ENCODE data around the gene TAS1R2. TPM values are rescaled to one million over a fixed set of nuclear protein-coding genes. Genes with fewer than 3 reads are reported as not detected.
A peak's percentile ranks its signal among the peaks of the same experiment; 100 is the strongest.

Gene TAS1R2
- total and polyA plus RNA-seq, 2 of the 13 experiments (the other 11 are each of a cell fraction or from before 2014, with no cell fraction given) = not detected

GRCh38 chr1:18883636-18884418 is 24.4 kb upstream of the TAS1R2 start:
- WGBS (ENCODE audit: low lambda C conversion rate) = 82% methylated on average over 11 of the region's 14 CpGs
- no peak overlapping the region for H3K4me2 ChIP-seq (ENCODE audit: low read depth, low read length)
- intact Hi-C loops (cut with micrococcal nuclease; ENCODE audit: unreplicated experiment) (loop anchor here (1.0 to 2.0 kb wide), 2 partner anchors 17 to 29 kb away; no protein-coding TSS in a partner anchor), in situ Hi-C loops (cut with HindIII; ENCODE audit: extremely low pct_ligation_motif_present, low pct_unique_long_range_greater_than_20kb) (no loop called here)
- POLR2A ChIA-PET = interaction anchor here (0.6 to 1.3 kb wide), 3 partner anchors 11 to 19 kb away, joined by 3 to 13 read pairs (median 3); partner anchors contain the start of gene ALDH4A1
- no peaks in the 10 kb centered on the region for H3K9me3 ChIP-seq (ENCODE audit: low read length)
- CTCF ChIA-PET (ENCODE audit: low intra/inter-chr PET ratio, low total read pairs) = interaction anchor here (1.1 to 3.0 kb wide), 6 partner anchors 19 to 212 kb away, joined by 3 to 29 read pairs (median 6); partner anchors contain the start of gene ALDH4A1
- peak; percentile 51 for DNase-seq (ENCODE audit: low spot score)
- peaks cover 58 to 92% of the 10 kb centered on the region in 2 experiments for H3K36me3 ChIP-seq (replicated peaks in 1 of 2; ENCODE audit: control insufficient read depth in 1 of 2, insufficient read depth in 2 of 2, low read length in 2 of 2)
- no peaks in the 10 kb centered on the region for H3K79me2 ChIP-seq (ENCODE audit: insufficient read depth, low read length)
- H3K27me3 ChIP-seq (ENCODE audit: control insufficient read depth in 1 of 2, insufficient read depth in 2 of 2, low read length in 2 of 2) = no peaks in the 10 kb centered on the region
- peak; percentile 21 for FAIRE-seq
- no TSS peak for BruUV-seq (replicated peaks)
- H4K20me1 ChIP-seq (ENCODE audit: insufficient read depth, low read length) = peaks cover 26% of the 10 kb centered on the region
- no peak overlapping the region for H3K9ac ChIP-seq (ENCODE audit: insufficient read depth, low read depth, low read length)
- no peak overlapping the region for H2AFZ ChIP-seq (ENCODE audit: low read length)
- H3K4me1 ChIP-seq (ENCODE audit: insufficient read depth, low read length) = no peaks in the 10 kb centered on the region
- H3K4me3 ChIP-seq (replicated peaks in 1 of 3; ENCODE audit: insufficient read depth in 1 of 3, low read depth in 2 of 3, low read length in 3 of 3) = no peak overlapping the region
- peak; percentile 79 for ATAC-seq
- H3K27ac ChIP-seq (ENCODE audit: extremely low read length, insufficient read depth, low read length) = no peak overlapping the region
- TF ChIP-seq RNF2 (conservative IDR thresholded peaks at IDR 0.05; ENCODE audit: low read depth) (no peak), MAFG (CRISPR knock-in tag; IDR thresholded peaks at IDR 0.05) (no peak), SALL1 (CRISPR knock-in tag; IDR thresholded peaks at IDR 0.05) (peak; percentile 34; the same call in 1 of the 2 replicates), ZNF788 (CRISPR knock-in tag; IDR thresholded peaks at IDR 0.05; ENCODE audit: borderline replicate concordance) (0 out of 2 replicates have a peak, but pooled peaks have one; percentile 37), ZNF605 (CRISPR knock-in tag; IDR thresholded peaks at IDR 0.05) (no peak), STAG1 (CRISPR knock-in tag; IDR thresholded peaks at IDR 0.05) (peak; percentile 92), PRDM10 (CRISPR knock-in tag; IDR thresholded peaks at IDR 0.05; ENCODE audit: low read depth) (peak; percentile 71; the same call in 1 of the 2 replicates), ZNF207 (IDR thresholded peaks at IDR 0.05; ENCODE audit: borderline replicate concordance) (no peak), ZBTB26 (CRISPR knock-in tag; IDR thresholded peaks at IDR 0.05; ENCODE audit: borderline replicate concordance) (peak; percentile 70; the same call in 1 of the 2 replicates), ZNF264 (CRISPR knock-in tag; IDR thresholded peaks at IDR 0.05) (no peak), HNF1B (CRISPR knock-in tag; IDR thresholded peaks at IDR 0.05) (0 out of 2 replicates have a peak, but pooled peaks have one; percentile 45), ETV6 (CRISPR knock-in tag; conservative IDR thresholded peaks at IDR 0.05) (no peak), ZNF784 (CRISPR knock-in tag; IDR thresholded peaks at IDR 0.05; ENCODE audit: borderline replicate concordance) (no peak)

All from HepG2 (cell line).